ENCODE measurements around the gene TMEM223. TPM values are rescaled to one million over a fixed set of nuclear protein-coding genes. Genes with fewer than 3 reads are reported as not detected.

The TMEM223 gene
- total and polyA plus RNA-seq, 5 donors from 2014 or later = 9.1 to 71.9 (median 67.5) TPM

GRCh38 chr11:62805961-62806441 lies 14.2 kb upstream of the TMEM223 start:
- Mint-ChIP-seq H3K27ac (peak overlapping the region; percentile 97 to 99 (median 98)), H3K4me3 (peak overlapping the region; percentile 92 to 100 (median 99)), H3K9me3 (no peaks in the 10 kb centered on the region), H3K36me3 (peaks cover 17% of the 10 kb centered on the region), H3K27me3 (no peaks in the 10 kb centered on the region), H3K4me1 (peaks cover 0 to 32% (median 17%) of the 10 kb centered on the region in 4 donors)
- H3K4me1 ChIP-seq (ENCODE audit: control insufficient read depth, insufficient read depth, low read length, poor library complexity, severe bottlenecking) = peaks cover 31% of the 10 kb centered on the region
- peak overlapping the region; percentile 76 for H3K27ac ChIP-seq (ENCODE audit: insufficient read depth, low read length, poor library complexity, severe bottlenecking)
- peaks cover 28% of the 10 kb centered on the region for H3K36me3 ChIP-seq (ENCODE audit: control insufficient read depth, insufficient read depth, low read length)
- peak in 1 of 2 donors; percentile 12 for ATAC-seq (ENCODE audit: low read depth in 2 of 2)
- no peaks in the 10 kb centered on the region for H3K27me3 ChIP-seq (ENCODE audit: control insufficient read depth, insufficient read depth, low read length)
- DNase-seq = no peak
- H3K4me3 ChIP-seq (ENCODE audit: low read depth, low read length) = peak overlapping the region; percentile 94
- no peaks in the 10 kb centered on the region for H3K9me3 ChIP-seq (ENCODE audit: control insufficient read depth in 2 of 2, low read length in 2 of 2)

DNA sequence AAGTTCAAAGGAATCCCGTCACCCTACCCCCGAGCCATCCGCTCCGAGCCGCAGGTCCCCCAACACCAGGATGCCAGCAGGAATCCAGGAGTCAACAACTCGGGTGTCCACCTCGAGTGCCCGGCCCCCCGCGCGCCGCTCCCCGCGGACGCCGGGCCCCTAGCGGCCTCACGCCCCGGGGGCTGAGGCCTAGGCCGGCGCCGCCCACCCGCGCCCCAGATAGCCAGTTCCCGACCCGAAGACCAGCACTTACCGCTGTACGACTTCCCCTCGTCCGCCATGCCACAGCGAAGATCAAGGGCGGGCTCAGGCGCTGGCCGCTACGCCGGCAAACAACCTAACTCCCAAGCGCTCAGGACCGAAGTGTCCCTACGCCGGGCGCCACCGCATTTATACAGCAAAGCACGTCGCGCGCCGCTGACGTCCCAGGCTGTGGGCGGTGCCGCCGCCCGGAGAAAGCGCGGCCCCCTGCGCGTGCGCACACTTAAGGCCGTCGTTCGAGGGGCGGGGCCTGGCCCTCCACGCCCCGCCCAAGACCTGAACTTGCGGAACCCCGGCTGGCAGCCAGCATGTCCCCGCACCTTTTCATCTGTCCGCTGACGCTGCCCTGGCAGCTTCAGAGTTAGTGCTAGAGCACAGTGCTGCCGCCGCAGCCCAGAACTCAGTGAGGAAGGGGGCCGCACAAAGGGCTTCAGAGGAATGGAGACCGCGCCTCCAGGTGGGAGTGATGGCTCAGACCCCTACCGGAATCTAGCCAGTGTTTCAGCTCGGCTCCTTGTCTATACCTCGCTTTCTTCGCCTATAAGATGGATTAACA lies 13.5 kb upstream of the TMEM223 start, which contains the start of gene NXF1:
Gene NXF1 (minus strand): TSS at position 365 of the 817 bp plus-strand sequence. CDS start 84 bp downstream, at position 281.
- H3K36me3 Mint-ChIP-seq = peaks cover 20% of the 10 kb centered on the region
- Histone ChIP-seq H3K4me1 (ENCODE audit: control insufficient read depth, insufficient read depth, low read length, poor library complexity, severe bottlenecking) (peaks cover 31% of the 10 kb centered on the region), H3K27ac (ENCODE audit: insufficient read depth, low read length, poor library complexity, severe bottlenecking) (peak within 1 kb of the TSS; percentile 76), H3K27me3 (ENCODE audit: control insufficient read depth, insufficient read depth, low read length) (no peaks in the 10 kb centered on the region), H3K9me3 (ENCODE audit: control insufficient read depth in 2 of 2, low read length in 2 of 2) (no peaks in the 10 kb centered on the region), H3K4me3 (ENCODE audit: low read depth, low read length) (peak within 1 kb of the TSS; percentile 94), H3K36me3 (ENCODE audit: control insufficient read depth, insufficient read depth, low read length) (peaks cover 35% of the 10 kb centered on the region)
- peaks cover 0 to 35% (median 16%) of the 10 kb centered on the region in 4 donors for H3K4me1 Mint-ChIP-seq
- DNase-seq (peak; percentile 92 to 97 (median 96)), ATAC-seq (ENCODE audit: low read depth in 2 of 2) (peak; percentile 84 to 87)
- H3K27me3 Mint-ChIP-seq = no peaks in the 10 kb centered on the region
- H3K27ac Mint-ChIP-seq = peak within 1 kb of the TSS; percentile 97 to 99 (median 98)
- H3K4me3 Mint-ChIP-seq = peak within 1 kb of the TSS; percentile 93 to 100 (median 99)
- no peaks in the 10 kb centered on the region for H3K9me3 Mint-ChIP-seq

DNA sequence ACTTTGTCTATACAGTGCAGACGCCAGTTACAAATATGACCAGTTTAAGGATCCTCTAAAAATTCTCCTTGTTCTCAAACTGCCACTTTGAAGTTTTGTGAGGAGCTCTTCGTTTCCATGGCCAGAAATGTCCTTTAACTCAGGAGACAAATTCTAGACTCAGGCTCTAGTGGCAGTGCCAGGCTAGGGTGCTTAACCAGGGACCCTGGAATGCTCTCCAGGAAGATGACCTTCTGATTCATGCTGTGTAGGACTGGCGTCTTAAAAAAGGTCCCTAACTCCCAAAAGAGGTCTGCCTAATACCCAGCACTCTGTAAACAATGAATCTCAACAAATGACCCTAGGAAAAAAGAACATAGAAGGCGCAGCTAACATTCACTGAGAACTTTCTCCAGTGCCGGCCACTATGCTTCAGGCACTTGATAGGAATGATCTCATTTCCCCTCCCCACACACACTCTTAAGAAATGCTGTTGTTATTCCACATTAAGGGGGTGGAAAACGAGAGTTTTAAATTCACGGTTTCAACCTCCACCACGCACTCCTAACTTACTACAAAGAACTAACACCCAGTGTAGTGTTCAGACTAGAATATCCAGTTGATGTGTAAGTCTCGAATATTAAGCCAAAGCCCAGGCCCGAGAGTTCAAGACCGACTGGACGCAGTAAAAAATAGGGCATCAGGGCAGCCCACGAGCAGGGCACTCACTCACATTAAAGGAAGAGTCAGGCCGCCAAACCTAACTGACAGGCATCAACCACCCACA lies 12.7 kb upstream of the TMEM223 start:
- DNase-seq = no peak
- Mint-ChIP-seq H3K4me1 (peaks cover 0 to 39% (median 18%) of the 10 kb centered on the region in 4 donors), H3K4me3 (peak overlapping the region; percentile 93 to 100 (median 99)), H3K27ac (peak overlapping the region; percentile 87 to 99 (median 98)), H3K36me3 (peaks cover 26% of the 10 kb centered on the region), H3K27me3 (no peaks in the 10 kb centered on the region), H3K9me3 (no peaks in the 10 kb centered on the region)
- peak overlapping the region; percentile 94 for H3K4me3 ChIP-seq (ENCODE audit: low read depth, low read length)
- H3K36me3 ChIP-seq (ENCODE audit: control insufficient read depth, insufficient read depth, low read length) = peaks cover 43% of the 10 kb centered on the region
- no peaks in the 10 kb centered on the region for H3K9me3 ChIP-seq (ENCODE audit: control insufficient read depth in 2 of 2, low read length in 2 of 2)
- peak overlapping the region; percentile 76 for H3K27ac ChIP-seq (ENCODE audit: insufficient read depth, low read length, poor library complexity, severe bottlenecking)
- H3K27me3 ChIP-seq (ENCODE audit: control insufficient read depth, insufficient read depth, low read length) = no peaks in the 10 kb centered on the region
- ATAC-seq (ENCODE audit: low read depth in 2 of 2) = peak in 1 of 2 donors; percentile 24
- H3K4me1 ChIP-seq (ENCODE audit: control insufficient read depth, insufficient read depth, low read length, poor library complexity, severe bottlenecking) = peaks cover 31% of the 10 kb centered on the region

- Mint-ChIP-seq H3K36me3 (peaks cover 42% of the 10 kb centered on the region), H3K27me3 (no peaks in the 10 kb centered on the region), H3K27ac (no peak overlapping the region), H3K4me1 (peaks cover 0 to 36% (median 19%) of the 10 kb centered on the region in 4 donors), H3K4me3 (peak overlapping the region in 1 of 4 donors; percentile 35), H3K9me3 (no peaks in the 10 kb centered on the region)
- Histone ChIP-seq H3K27me3 (ENCODE audit: control insufficient read depth, insufficient read depth, low read length) (no peaks in the 10 kb centered on the region), H3K9me3 (ENCODE audit: control insufficient read depth in 2 of 2, low read length in 2 of 2) (no peaks in the 10 kb centered on the region), H3K36me3 (ENCODE audit: control insufficient read depth, insufficient read depth, low read length) (peaks cover 70% of the 10 kb centered on the region), H3K27ac (ENCODE audit: insufficient read depth, low read length, poor library complexity, severe bottlenecking) (no peak overlapping the region), H3K4me3 (ENCODE audit: low read depth, low read length) (no peak overlapping the region), H3K4me1 (ENCODE audit: control insufficient read depth, insufficient read depth, low read length, poor library complexity, severe bottlenecking) (peaks cover 26% of the 10 kb centered on the region)
- no peak for DNase-seq
- ATAC-seq (ENCODE audit: low read depth in 2 of 2) = no peak
Observed at GRCh38 chr11:62801071-62801470, 9.3 kb upstream of the TMEM223 start.

- DNase-seq (no peak), ATAC-seq (ENCODE audit: low read depth in 2 of 2) (no peak)
- no peak overlapping the region for H3K27ac ChIP-seq (ENCODE audit: insufficient read depth, low read length, poor library complexity, severe bottlenecking)
- H3K4me1 Mint-ChIP-seq = peaks cover 0 to 32% (median 21%) of the 10 kb centered on the region in 4 donors
- no peaks in the 10 kb centered on the region for H3K27me3 ChIP-seq (ENCODE audit: control insufficient read depth, insufficient read depth, low read length)
- no peaks in the 10 kb centered on the region for H3K9me3 Mint-ChIP-seq
- H3K27ac Mint-ChIP-seq = no peak overlapping the region
- H3K4me1 ChIP-seq (ENCODE audit: control insufficient read depth, insufficient read depth, low read length, poor library complexity, severe bottlenecking) = peaks cover 18% of the 10 kb centered on the region
- H3K36me3 ChIP-seq (ENCODE audit: control insufficient read depth, insufficient read depth, low read length) = peaks cover 83% of the 10 kb centered on the region
- peaks cover 54% of the 10 kb centered on the region for H3K36me3 Mint-ChIP-seq
- no peak overlapping the region for H3K4me3 ChIP-seq (ENCODE audit: low read depth, low read length)
- peak overlapping the region in 1 of 4 donors; percentile 54 for H3K4me3 Mint-ChIP-seq
- no peaks in the 10 kb centered on the region for H3K9me3 ChIP-seq (ENCODE audit: control insufficient read depth in 2 of 2, low read length in 2 of 2)
- no peaks in the 10 kb centered on the region for H3K27me3 Mint-ChIP-seq
Observed at GRCh38 chr11:62799486-62799885, 7.7 kb upstream of the TMEM223 start.

GRCh38 chr11:62796281-62796680 lies 4.5 kb upstream of the TMEM223 start:
- Mint-ChIP-seq H3K36me3 (peaks cover 56% of the 10 kb centered on the region), H3K4me3 (no peak overlapping the region), H3K4me1 (peaks cover 5 to 29% (median 18%) of the 10 kb centered on the region in 4 donors), H3K9me3 (no peaks in the 10 kb centered on the region), H3K27ac (peak overlapping the region in 1 of 3 donors; percentile 14), H3K27me3 (no peaks in the 10 kb centered on the region)
- Histone ChIP-seq H3K9me3 (ENCODE audit: control insufficient read depth in 2 of 2, low read length in 2 of 2) (no peaks in the 10 kb centered on the region), H3K36me3 (ENCODE audit: control insufficient read depth, insufficient read depth, low read length) (peaks cover 79% of the 10 kb centered on the region), H3K27me3 (ENCODE audit: control insufficient read depth, insufficient read depth, low read length) (no peaks in the 10 kb centered on the region), H3K4me3 (ENCODE audit: low read depth, low read length) (no peak overlapping the region), H3K27ac (ENCODE audit: insufficient read depth, low read length, poor library complexity, severe bottlenecking) (no peak overlapping the region), H3K4me1 (ENCODE audit: control insufficient read depth, insufficient read depth, low read length, poor library complexity, severe bottlenecking) (peaks cover 11% of the 10 kb centered on the region)
- ATAC-seq (ENCODE audit: low read depth in 2 of 2) = no peak
- DNase-seq = no peak

GRCh38 chr11:62794201-62794775 lies 2.5 kb upstream of the TMEM223 start:
- no peak for DNase-seq
- Mint-ChIP-seq H3K36me3 (peaks cover 43% of the 10 kb centered on the region), H3K9me3 (no peaks in the 10 kb centered on the region), H3K27me3 (no peaks in the 10 kb centered on the region), H3K4me3 (peak overlapping the region in 1 of 4 donors; percentile 74), H3K4me1 (peaks cover 5 to 42% (median 27%) of the 10 kb centered on the region in 4 donors), H3K27ac (peak overlapping the region in 2 of 3 donors; percentile 26 to 77)
- peaks cover 29% of the 10 kb centered on the region for H3K4me1 ChIP-seq (ENCODE audit: control insufficient read depth, insufficient read depth, low read length, poor library complexity, severe bottlenecking)
- no peak for ATAC-seq (ENCODE audit: low read depth in 2 of 2)
- no peaks in the 10 kb centered on the region for H3K27me3 ChIP-seq (ENCODE audit: control insufficient read depth, insufficient read depth, low read length)
- peaks cover 70% of the 10 kb centered on the region for H3K36me3 ChIP-seq (ENCODE audit: control insufficient read depth, insufficient read depth, low read length)
- H3K27ac ChIP-seq (ENCODE audit: insufficient read depth, low read length, poor library complexity, severe bottlenecking) = no peak overlapping the region
- H3K4me3 ChIP-seq (ENCODE audit: low read depth, low read length) = no peak overlapping the region
- no peaks in the 10 kb centered on the region for H3K9me3 ChIP-seq (ENCODE audit: control insufficient read depth in 2 of 2, low read length in 2 of 2)
